Endometrium (tissue), 2 donors: Measurements from ENCODE around the gene KRTAP5-8.
"Not testable (repeated sequence)": the region's sequence is repeated elsewhere in the genome, so short reads cannot be mapped to it uniquely, and the experiment has no call there.

Source experiments
- FAIRE-seq: peaks from 2 replicates; lab custom pipeline; 2012; peaks lifted over from hg19 to GRCh38; lab: Jason Lieb, UNC
- donor health status: control.
- donor health status: control.

The KRTAP5-8 gene

GRCh38 chr11:71543866-71544265 is 6.0 kb downstream of the KRTAP5-8 start:
- no peak for FAIRE-seq

GRCh38 chr11:71544525-71545214 is 6.8 kb downstream of the KRTAP5-8 start:
- FAIRE-seq = no peak

- no peak for FAIRE-seq
Measured at GRCh38 chr11:71545405-71545966, 7.7 kb downstream of the KRTAP5-8 start.

- FAIRE-seq = no peak
Measured at GRCh38 chr11:71548120-71548519, 10.3 kb downstream of the KRTAP5-8 start, which contains the start of gene KRTAP5-9. Gene KRTAP5-9, plus strand, starts transcription at chr11:71548420. Its CDS starts 238 bp downstream, at chr11:71548658.

- no peak for FAIRE-seq
Measured at GRCh38 chr11:71548716-71549151, 10.9 kb downstream of the KRTAP5-8 start.

GRCh38 chr11:71551711-71552110 is 13.9 kb downstream of the KRTAP5-8 start:
- FAIRE-seq = no peak

GRCh38 chr11:71554996-71555395 is 17.2 kb downstream of the KRTAP5-8 start:
- FAIRE-seq = no peak

- FAIRE-seq = no peak
Measured at GRCh38 chr11:71555508-71555907, 17.7 kb downstream of the KRTAP5-8 start.

GRCh38 chr11:71556018-71556417 is 18.2 kb downstream of the KRTAP5-8 start:
- no peak for FAIRE-seq

GRCh38 chr11:71557257-71557656 is 19.4 kb downstream of the KRTAP5-8 start:
- FAIRE-seq = no peak

- FAIRE-seq = no peak
Measured at GRCh38 chr11:71558996-71559395, 21.2 kb downstream of the KRTAP5-8 start.

- no peak for FAIRE-seq
Measured at GRCh38 chr11:71562120-71562519, 24.3 kb downstream of the KRTAP5-8 start.

- FAIRE-seq = no peak
Measured at GRCh38 chr11:71563406-71563805, 25.6 kb downstream of the KRTAP5-8 start.

GRCh38 chr11:71564430-71564829 is 26.6 kb downstream of the KRTAP5-8 start:
- FAIRE-seq = no peak

GRCh38 chr11:71565263-71565662 is 27.4 kb downstream of the KRTAP5-8 start, which contains the start of gene KRTAP5-10:
Gene KRTAP5-10, plus strand, starts transcription at chr11:71565563. Its CDS starts 25 bp downstream, at chr11:71565588.
- no peak for FAIRE-seq

GRCh38 chr11:71566081-71566620 is 28.3 kb downstream of the KRTAP5-8 start:
- FAIRE-seq = no peak

- not testable (repeated sequence) for FAIRE-seq
Measured at GRCh38 chr11:71566626-71567599, 29.1 kb downstream of the KRTAP5-8 start.

- FAIRE-seq = not testable (repeated sequence)
Measured at GRCh38 chr11:71567633-71568032, 29.8 kb downstream of the KRTAP5-8 start.

- FAIRE-seq = no peak
Measured at GRCh38 chr11:71568704-71569349, 31.0 kb downstream of the KRTAP5-8 start.

GRCh38 chr11:71571101-71571850 is 33.5 kb downstream of the KRTAP5-8 start:
- not testable (repeated sequence) for FAIRE-seq

GRCh38 chr11:71572811-71573210 is 35.0 kb downstream of the KRTAP5-8 start:
- no peak for FAIRE-seq
